Panc1 (cell line): ENCODE measurements around the gene RHBDD1. TPM values are rescaled to one million over a fixed set of nuclear protein-coding genes. Genes with fewer than 3 reads are reported as not detected.

ENCODE experiments used
- ATAC-seq: fragments of 200-7000 bp; cut with Tn5 transposase; 2 replicates; pipeline ENCODE4 v1.9.1; 2020; ENCODE audit warnings: mild to moderate bottlenecking, moderate library complexity
- BruUV-seq: library from RNA; stranded (reverse); fragments of 400-500 nt; replicated peaks from 2 replicates; lab custom pipeline; 2021; lab: Mats Ljungman, UMichigan
- CTCF ChIA-PET: fragments of 300-600 bp; sonication (Branson Sonifier 250); formaldehyde crosslinking; loops from one replicate; lab custom pipeline; 2022; ENCODE audit warnings: antibody characterized with exemption; lab: Charles Lee
- POLR2A ChIA-PET: fragments of 300-600 bp; sonication (Branson Sonifier 250); formaldehyde crosslinking; loops from one replicate; lab custom pipeline; 2022; ENCODE audit warnings: antibody characterized with exemption; lab: Charles Lee
- DNase-seq: peaks from one replicate; pipeline ENCODE4 v3.0.0-alpha.2; 2010; ENCODE audit warnings: low read depth, low spot score
- H3K27ac ChIP-seq: 2 replicates; pipeline ENCODE4 v1.5.1; 2011; ENCODE audit warnings: mild to moderate bottlenecking, low read length, inconsistent platforms
- H3K27me3 ChIP-seq: fragments of 200-500 bp; sonication (Bioruptor generic); 2 replicates; pipeline ENCODE4 v1.6.0; 2014; ENCODE audit warnings: low read length, inconsistent platforms; ENCODE audit not compliant: control insufficient read depth, insufficient read depth
- H3K36me3 ChIP-seq: fragments of 200-500 bp; sonication (Bioruptor generic); 2 replicates; pipeline ENCODE4 v1.5.1; 2014; ENCODE audit warnings: inconsistent platforms, mild to moderate bottlenecking, low read length, moderate library complexity; ENCODE audit not compliant: control insufficient read depth, insufficient read depth
- H3K4me1 ChIP-seq: 2 replicates; pipeline ENCODE4 v1.5.1; 2011; ENCODE audit warnings: inconsistent platforms, mild to moderate bottlenecking, low read length, moderate library complexity; ENCODE audit not compliant: control insufficient read depth, insufficient read depth
- H3K4me3 ChIP-seq, 2 experiments: 2 replicates each; pipeline ENCODE4 v1.5.1; 2011 to 2012; ENCODE audit warnings: low read depth in 2 of 2, low read length in 2 of 2, mild to moderate bottlenecking in 2 of 2, inconsistent platforms in 1 of 2, moderate library complexity in 1 of 2
- H3K9me3 ChIP-seq: fragments of 200-500 bp; sonication (Bioruptor generic); 2 replicates; pipeline ENCODE4 v1.5.1; 2014; ENCODE audit warnings: low read depth, mild to moderate bottlenecking, inconsistent platforms, low read length, moderate library complexity; ENCODE audit not compliant: control insufficient read depth, insufficient read depth
- CTCF ChIP-seq: fragments of 450-650 bp; IDR thresholded peaks from 2 replicates; pipeline ENCODE4 v1.5.1; 2017; ENCODE audit warnings: mild to moderate bottlenecking
- POLR2AphosphoS5 ChIP-seq: IDR thresholded peaks from 2 replicates; pipeline ENCODE4 v1.6.1; 2012; ENCODE audit warnings: mild to moderate bottlenecking, low read depth, low read length, moderate library complexity
- REST ChIP-seq, 2 experiments: IDR thresholded peaks; 2 replicates each; pipeline ENCODE4 v1.6.1; 2011 to 2012; ENCODE audit warnings: low read depth in 2 of 2, control low read depth in 1 of 2, low read length in 1 of 2, mild to moderate bottlenecking in 1 of 2, moderate library complexity in 1 of 2; ENCODE audit not compliant: insufficient read depth in 1 of 2
- SIN3A ChIP-seq: IDR thresholded peaks from 2 replicates; pipeline ENCODE4 v1.6.1; 2012; ENCODE audit warnings: low read depth, mild to moderate bottlenecking, low read length, moderate library complexity, borderline replicate concordance; ENCODE audit not compliant: insufficient read depth
- TCF7L2 ChIP-seq: IDR thresholded peaks from 2 replicates; pipeline ENCODE4 v1.6.1; 2011; ENCODE audit warnings: mild to moderate bottlenecking, low read depth, low read length, inconsistent platforms
- in situ Hi-C: cut with HindIII; loops from 2 replicates; pipeline ENCODE4 v1.10.0; 2016; ENCODE audit warnings: low sequenced_read_pairs, low pct_unique_long_range_greater_than_20kb
- intact Hi-C: fragments of 100-400 bp; cut with micrococcal nuclease; formaldehyde crosslinking; loops from one replicate; pipeline ENCODE4 v1.10.0; 2022; ENCODE audit not compliant: unreplicated experiment
- total RNA-seq: library from RNA; stranded (reverse); gene quantifications from one replicate; pipeline ENCODE4 v1.2.1, GENCODE V29; 2021; ENCODE audit not compliant: unreplicated experiment

Gene RHBDD1
- total RNA-seq, 1 experiment from 2014 or later, result 25.3 TPM

DNA sequence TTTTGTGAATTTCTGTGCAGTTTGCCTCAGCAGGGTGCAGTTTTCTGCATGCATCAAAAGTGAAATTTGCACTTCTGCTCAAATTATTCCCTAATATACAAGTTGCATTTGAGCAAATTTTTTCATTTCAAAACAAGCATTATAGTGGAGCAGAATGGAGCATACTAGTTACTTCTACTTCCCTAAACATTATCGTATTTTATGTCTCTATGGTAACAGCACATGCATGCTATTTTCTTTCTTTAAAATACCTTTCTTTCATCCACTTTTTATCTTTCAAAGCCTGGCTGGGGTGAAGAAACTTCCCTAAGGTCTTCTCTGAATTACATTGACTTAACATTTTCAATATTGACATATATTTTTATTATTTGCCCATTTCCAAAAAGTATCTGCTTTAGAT lies 11.2 kb downstream of the RHBDD1 start:
- no peaks in the 10 kb centered on the region for H3K27me3 ChIP-seq
- no peak for TF ChIP-seq CTCF
- TF ChIP-seq POLR2AphosphoS5, result no peak
- no peaks in the 10 kb centered on the region for H3K9me3 ChIP-seq
- H3K27ac ChIP-seq, result no peak overlapping the region
- in situ Hi-C loops, result no loop called here
- ChIA-PET CTCF (no interaction called here), POLR2A (no interaction called here)
- BruUV-seq, result no TSS peak
- no peak for DNase-seq
- intact Hi-C loops, result no loop called here
- H3K4me3 ChIP-seq, result no peak overlapping the region
- ATAC-seq, result no peak
- H3K36me3 ChIP-seq, result no peaks in the 10 kb centered on the region
- no peaks in the 10 kb centered on the region for H3K4me1 ChIP-seq

DNA sequence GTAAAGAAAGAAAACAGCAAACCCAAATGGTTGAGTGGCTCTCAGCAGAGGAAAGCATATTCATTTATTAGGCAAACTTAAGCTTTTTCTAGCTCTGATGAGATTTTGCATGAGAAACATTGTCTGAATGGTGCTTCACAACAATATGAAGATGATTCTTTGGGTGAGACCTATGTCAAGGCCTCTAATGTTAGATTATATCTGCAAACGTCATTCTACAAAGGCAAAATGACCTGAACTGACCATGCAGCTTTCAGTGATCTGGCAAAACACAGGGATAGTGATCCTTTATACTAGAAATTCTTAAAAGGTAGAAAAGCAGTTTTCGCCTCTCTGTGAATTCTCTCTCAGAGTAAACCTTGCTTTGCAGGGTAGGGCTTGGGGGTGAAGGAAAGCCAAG lies 11.7 kb downstream of the RHBDD1 start:
- DNase-seq, result no peak
- H3K27me3 ChIP-seq, result no peaks in the 10 kb centered on the region
- in situ Hi-C loops, result no loop called here
- ChIA-PET CTCF (no interaction called here), POLR2A (no interaction called here)
- no peaks in the 10 kb centered on the region for H3K9me3 ChIP-seq
- TF ChIP-seq REST (IDR thresholded peaks at IDR 0.05; ENCODE audit: insufficient read depth in 1 of 2, low read depth in 2 of 2, low read length in 1 of 2), result no peak
- no peak for TF ChIP-seq CTCF
- TF ChIP-seq SIN3A, result no peak
- TF ChIP-seq TCF7L2, result no peak
- no peak for TF ChIP-seq POLR2AphosphoS5
- BruUV-seq, result no TSS peak
- no peak overlapping the region for H3K4me3 ChIP-seq
- intact Hi-C loops, result no loop called here
- no peak for ATAC-seq
- H3K4me1 ChIP-seq, result no peaks in the 10 kb centered on the region
- no peak overlapping the region for H3K27ac ChIP-seq
- H3K36me3 ChIP-seq, result no peaks in the 10 kb centered on the region
